ENCODE results near the gene PIN1. TPM values are rescaled to one million over a fixed set of nuclear protein-coding genes. Genes with fewer than 3 reads are reported as not detected.

The PIN1 gene
- total and polyA plus RNA-seq, 2 of the 8 experiments (the other 6 are each of a cell fraction or from before 2014, with no cell fraction given): 78.3 to 90.8 TPM

GRCh38 chr19:9808855-9809824, 26.0 kb upstream of the PIN1 start:
- H4K8ac ChIP-seq (ENCODE audit: extremely low read depth, insufficient read depth, low read length): no peak overlapping the region; the same call in 1 of the 2 replicates
- no peak overlapping the region for H2BK20ac ChIP-seq (ENCODE audit: low read length)
- CTCF ChIA-PET (ENCODE audit: partially characterized antibody): interaction anchor here (0.6 to 1.6 kb wide), 2 partner anchors 13 to 846 kb away, joined by 3 to 6 read pairs; no protein-coding TSS in a partner anchor
- H3K4ac ChIP-seq (replicated peaks; ENCODE audit: insufficient read length, low read depth, low read length): no peak overlapping the region
- H2BK5ac ChIP-seq (ENCODE audit: low read depth, low read length): no peak overlapping the region
- H2AK5ac ChIP-seq (ENCODE audit: low read depth, low read length): no peak overlapping the region
- no peak overlapping the region for H4K91ac ChIP-seq (replicated peaks; ENCODE audit: insufficient read length, low read length)
- no peaks in the 10 kb centered on the region for H3K27me3 ChIP-seq (replicated peaks in 1 of 4; ENCODE audit: control insufficient read depth in 3 of 4, extremely low read depth in 1 of 4, insufficient read depth in 3 of 4, low read length in 3 of 4)
- H3K14ac ChIP-seq (ENCODE audit: insufficient read length): no peak overlapping the region
- no peak overlapping the region for H3K23ac ChIP-seq (ENCODE audit: insufficient read length)
- POLR2A ChIA-PET (ENCODE audit: partially characterized antibody): interaction anchor here (1.1 kb wide), 1 partner anchor 9 kb away, joined by 4 read pairs; the partner anchor contains the start of gene FBXL12
- no peak overlapping the region for H3K27ac ChIP-seq (ENCODE audit: low read depth, low read length)
- H3K36me3 ChIP-seq (ENCODE audit: control insufficient read depth in 2 of 4, insufficient read depth in 4 of 4, low read length in 3 of 4): peaks cover 7 to 23% (median 14%) of the 10 kb centered on the region in 4 experiments
- no peaks in the 10 kb centered on the region for H3K23me2 ChIP-seq (ENCODE audit: low read depth, low read length)
- H2BK120ac ChIP-seq (replicated peaks; ENCODE audit: low read depth, low read length): no peak overlapping the region
- 88% methylated on average over 11 of the region's 11 CpGs; no CpG with 5 or more reads in 1 of the 2 experiments for WGBS, 2 experiments (ENCODE audit: extremely low coverage in 1 of 2, insufficient coverage in 1 of 2, insufficient read length in 1 of 2, insufficient replicate concordance in 2 of 2, low coverage in 1 of 2, low lambda C conversion rate in 2 of 2, missing lambda C conversion rate in 1 of 2)
- no peak overlapping the region for H4K5ac ChIP-seq (ENCODE audit: insufficient read length, low read depth, low read length)
- H3K18ac ChIP-seq (ENCODE audit: extremely low read depth, low read length): no peak overlapping the region
- no peak overlapping the region for H2AFZ ChIP-seq (ENCODE audit: low read length)
- DNase-seq (ENCODE audit: low read depth in 1 of 2, low spot score in 2 of 2) (no peak), FAIRE-seq (no peak)
- no peak overlapping the region for H2BK15ac ChIP-seq (ENCODE audit: low read length)
- no peaks in the 10 kb centered on the region for H3K4me1 ChIP-seq (replicated peaks in 1 of 4; ENCODE audit: control insufficient read depth in 3 of 4, insufficient read depth in 4 of 4, low read length in 3 of 4)
- H3K9ac ChIP-seq (replicated peaks in 1 of 4; ENCODE audit: extremely low read depth in 1 of 4, low read depth in 3 of 4, low read length in 3 of 4): no peak overlapping the region
- H3K4me3 ChIP-seq (ENCODE audit: extremely low read depth in 1 of 4, insufficient read depth in 2 of 4, low read depth in 3 of 4, low read length in 4 of 4): no peak overlapping the region
- no peaks in the 10 kb centered on the region for H3K9me3 ChIP-seq (ENCODE audit: insufficient read depth in 2 of 2, low read depth in 1 of 2, low read length in 1 of 2)
- no peak overlapping the region for H3K56ac ChIP-seq (replicated peaks; ENCODE audit: insufficient read length, low read depth, low read length)
- H4K20me1 ChIP-seq (replicated peaks in 1 of 2; ENCODE audit: control insufficient read depth in 1 of 2, insufficient read depth in 2 of 2, low read length in 2 of 2): peaks cover 0 to 1% of the 10 kb centered on the region in 2 experiments
- peaks cover 0 to 4% of the 10 kb centered on the region in 2 experiments; a peak in 1 of 4 replicates for H3K79me2 ChIP-seq (ENCODE audit: control insufficient read depth in 1 of 2, insufficient read depth in 2 of 2, low read length in 2 of 2)
- no peak overlapping the region for H3K4me2 ChIP-seq (ENCODE audit: insufficient read depth in 1 of 2, low read depth in 2 of 2, low read length in 2 of 2)
- H2BK12ac ChIP-seq (ENCODE audit: low read depth, low read length): no peak overlapping the region
- no peaks in the 10 kb centered on the region; the same call in 1 of the 2 replicates for H3K79me1 ChIP-seq (ENCODE audit: low read depth, low read length)
- no peak for TF ChIP-seq SUZ12 (IDR thresholded peaks at IDR 0.05; ENCODE audit: low read length)
- TF ChIP-seq ZNF274 (IDR thresholded peaks at IDR 0.05; ENCODE audit: borderline replicate concordance, extremely low read depth, low read length): no peak
- no peak for TF ChIP-seq CBX8 (IDR thresholded peaks at IDR 0.05; ENCODE audit: borderline replicate concordance, low read depth, low read length)
- TF ChIP-seq ASH2L (IDR thresholded peaks at IDR 0.05; ENCODE audit: low read length): no peak
- TF ChIP-seq POU5F1 (IDR thresholded peaks at IDR 0.05; ENCODE audit: low read depth, low read length): no peak
- TF ChIP-seq POLR2AphosphoS5 (IDR thresholded peaks at IDR 0.05; ENCODE audit: low read depth, low read length): no peak
- TF ChIP-seq CHD1 (IDR thresholded peaks at IDR 0.05; ENCODE audit: low read depth, low read length): no peak
- TF ChIP-seq CREB1 (IDR thresholded peaks at IDR 0.05): no peak
- no peak for TF ChIP-seq TCF12 (IDR thresholded peaks at IDR 0.05; ENCODE audit: low read depth, low read length)
- TF ChIP-seq RBBP5 (IDR thresholded peaks at IDR 0.05; ENCODE audit: borderline replicate concordance, low read depth, low read length): no peak
- no peak for TF ChIP-seq POLR2A (IDR thresholded peaks at IDR 0.05; ENCODE audit: control extremely low read depth in 1 of 2, low read depth in 2 of 2, low read length in 2 of 2)
- no peak for TF ChIP-seq CBX5 (IDR thresholded peaks at IDR 0.05; ENCODE audit: low read depth, low read length)
- no peak for TF ChIP-seq RXRA (IDR thresholded peaks at IDR 0.05; ENCODE audit: insufficient read depth, low read depth, low read length)
